Measurements from ENCODE around the gene TXNDC11.

DNA sequence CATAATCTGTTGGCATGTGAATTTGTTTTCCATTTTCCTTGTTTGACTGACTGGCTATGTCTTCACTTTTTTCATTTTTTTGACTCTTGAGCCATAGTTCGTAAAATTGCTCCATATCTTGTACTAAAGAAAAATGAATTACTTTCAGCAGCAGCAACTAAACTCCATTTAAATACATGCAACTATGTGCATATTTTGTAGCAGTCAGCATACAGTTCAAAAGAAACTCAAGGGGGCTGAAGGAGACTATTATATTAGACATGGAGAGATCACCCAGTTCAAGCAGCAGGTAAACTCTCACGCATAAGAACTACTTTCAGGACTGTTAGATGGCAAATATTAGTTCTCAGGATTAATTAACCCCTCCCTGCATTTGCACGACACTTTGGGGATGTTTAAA is 13.6 kb upstream of the TXNDC11 start:
- no peak for TF ChIP-seq EP300 (IDR thresholded peaks at IDR 0.05)
- no peak for TF ChIP-seq CTCF (IDR thresholded peaks at IDR 0.05)
